Naive thymus-derived CD4-positive, alpha-beta T cell (primary cell): ENCODE measurements around the gene CCDC71. TPM values are rescaled to one million over a fixed set of nuclear protein-coding genes. Genes with fewer than 3 reads are reported as not detected.

Experiments used
- ATAC-seq: fragments of 150-1000 bp; cut with Tn5 transposase; 2 replicates; pipeline ENCODE4 v1.10.0; 2021; ENCODE audit warnings: mild to moderate bottlenecking, moderate library complexity
- CTCF ChIA-PET: fragments of 350-600 bp; sonication (Branson Sonifier 250); formaldehyde crosslinking; loops from one replicate; lab custom pipeline; 2021; ENCODE audit warnings: antibody characterized with exemption; lab: Charles Lee
- POLR2A ChIA-PET: fragments of 350-600 bp; sonication (Branson Sonifier 250); formaldehyde crosslinking; loops from one replicate; lab custom pipeline; 2021; ENCODE audit warnings: antibody characterized with exemption, inconsistent platforms; lab: Charles Lee
- DNase-seq, 9 donors: peaks; one replicate each; pipeline versions ENCODE4 v3.0.0 to v3.0.0-alpha.2; 2020 to 2022; ENCODE audit warnings: mixed read lengths in 1 of 9
- H3K27ac ChIP-seq: one replicate; pipeline ENCODE4 v1.7.0; 2013; ENCODE audit warnings: mild to moderate bottlenecking, low read depth, low read length, moderate library complexity
- H3K27me3 ChIP-seq, 2 donors: one replicate each; pipeline ENCODE4 v1.7.0; 2013; ENCODE audit warnings: low read length in 2 of 2, mild to moderate bottlenecking in 2 of 2, moderate library complexity in 2 of 2; ENCODE audit not compliant: control insufficient read depth in 2 of 2, insufficient read depth in 2 of 2
- H3K36me3 ChIP-seq, 3 experiments: 1 replicate in 2 of 3; 2 replicates in 1 of 3; pipeline ENCODE4 v1.7.0; 2013; ENCODE audit warnings: low read length in 3 of 3, mild to moderate bottlenecking in 3 of 3, moderate library complexity in 1 of 3; ENCODE audit not compliant: insufficient read depth in 3 of 3, control insufficient read depth in 2 of 3
- H3K4me1 ChIP-seq, 2 donors: one replicate each; pipeline ENCODE4 v1.7.0; 2013; ENCODE audit warnings: low read length in 2 of 2, mild to moderate bottlenecking in 2 of 2, moderate library complexity in 1 of 2; ENCODE audit not compliant: control insufficient read depth in 2 of 2, insufficient read depth in 2 of 2
- H3K4me3 ChIP-seq: 2 replicates; pipeline ENCODE4 v1.7.0; 2013; ENCODE audit warnings: mild to moderate bottlenecking, low read length
- H3K9me3 ChIP-seq, 3 experiments: 1 replicate in 2 of 3; 2 replicates in 1 of 3; pipeline ENCODE4 v1.7.0; 2013; ENCODE audit warnings: low read length in 3 of 3; ENCODE audit not compliant: control insufficient read depth in 2 of 3
- H3K27ac Mint-ChIP-seq, 9 donors: one replicate each; pipeline ENCODE4 v1.8.0; 2020 to 2022; ENCODE audit warnings: mixed read lengths in 9 of 9, mild to moderate bottlenecking in 8 of 9, moderate library complexity in 5 of 9, inconsistent platforms in 2 of 9
- H3K27me3 Mint-ChIP-seq, 5 donors: one replicate each; pipeline ENCODE4 v1.8.0; 2021 to 2022; ENCODE audit warnings: mixed read lengths in 5 of 5, mild to moderate bottlenecking in 1 of 5
- H3K36me3 Mint-ChIP-seq, 5 donors: one replicate each; pipeline ENCODE4 v1.8.0; 2020 to 2022; ENCODE audit warnings: mixed read lengths in 5 of 5, mild to moderate bottlenecking in 3 of 5, inconsistent platforms in 1 of 5
- H3K4me1 Mint-ChIP-seq, 7 donors: one replicate each; pipeline ENCODE4 v1.8.0; 2020 to 2022; ENCODE audit warnings: mixed read lengths in 7 of 7, mild to moderate bottlenecking in 3 of 7, inconsistent platforms in 1 of 7
- H3K4me3 Mint-ChIP-seq, 10 donors: one replicate each; pipeline ENCODE4 v1.8.0; 2020 to 2022; ENCODE audit warnings: mild to moderate bottlenecking in 10 of 10, mixed read lengths in 10 of 10, moderate library complexity in 6 of 10, inconsistent platforms in 2 of 10
- H3K9me3 Mint-ChIP-seq, 11 donors: one replicate each; pipeline ENCODE4 v1.8.0; 2020 to 2022; ENCODE audit warnings: mixed read lengths in 11 of 11, mild to moderate bottlenecking in 4 of 11, inconsistent platforms in 1 of 11, moderate library complexity in 1 of 11
- intact Hi-C, 2 donors: fragments of 100-400 bp; cut with micrococcal nuclease; formaldehyde crosslinking; loops; one replicate each; pipeline ENCODE4 v1.15.1; 2023
- polyA plus RNA-seq, 2 donors: library from polyadenylated mRNA; unstranded; fragments of 300-500 nt; fragmentation: Illumina TruSeq; gene quantifications; one replicate each; pipeline ENCODE4 v1.2.3, GENCODE V29; 2021
- total RNA-seq, 6 experiments: library from RNA in 5 of 6; stranded (reverse) in 5 of 6; gene quantifications; 1 replicate in 5 of 6; 2 replicates in 1 of 6; pipeline ENCODE4 v1.2.3 and lab custom pipeline; 2021 to 2026

Gene CCDC71
- total and polyA plus RNA-seq, 7 experiments from 2014 or later: 2.0 to 39.5 (median 19.4) TPM

- POLR2A ChIA-PET: interaction anchor here (0.7 to 2.4 kb wide), 2 partner anchors 78 to 583 kb away, joined by 3 to 10 read pairs; partner anchors contain the start of gene QRICH1
- peaks cover 0 to 6% (median 0%) of the 10 kb centered on the region in 5 donors for H3K36me3 Mint-ChIP-seq
- peaks cover 8 to 40% (median 26%) of the 10 kb centered on the region in 7 donors for H3K4me1 Mint-ChIP-seq
- peak within 1 kb of the TSS; percentile 83 to 94 (median 88) for H3K4me3 Mint-ChIP-seq
- peak within 1 kb of the TSS; percentile 61 to 92 (median 78) for H3K27ac Mint-ChIP-seq
- peaks cover 0 to 5% (median 0%) of the 10 kb centered on the region in 3 experiments for H3K36me3 ChIP-seq
- H3K27me3 Mint-ChIP-seq: no peaks in the 10 kb centered on the region
- no peaks in the 10 kb centered on the region for H3K27me3 ChIP-seq
- intact Hi-C loops: loop anchor here (1.0 to 5.0 kb wide), 8 partner anchors 51 to 501 kb away; partner anchors contain the start of genes USP19 (in 2 of the 2), APEH (in 1 of the 2), C3orf62 (in 1 of the 2) and QRICH1 (in 1 of the 2)
- peak; percentile 88 for ATAC-seq
- no peaks in the 10 kb centered on the region for H3K9me3 ChIP-seq
- peaks cover 11 to 26% of the 10 kb centered on the region in 2 donors for H3K4me1 ChIP-seq
- H3K27ac ChIP-seq: peak within 1 kb of the TSS; percentile 58
- CTCF ChIA-PET: interaction anchor here (0.9 to 2.0 kb wide), 8 partner anchors 10 to 645 kb away, joined by 3 to 6 read pairs (median 3); partner anchors contain the start of genes NDUFAF3, QRICH1 and WDR6
- DNase-seq: peak; percentile 65 to 89 (median 76)
- peaks cover 0 to 3% (median 0%) of the 10 kb centered on the region in 11 donors for H3K9me3 Mint-ChIP-seq
- peak within 1 kb of the TSS; percentile 95 for H3K4me3 ChIP-seq
These were observed 5.1 kb upstream of the CCDC71 start, which contains the start of gene KLHDC8B for GRCh38 chr3:49171119-49171774. Gene KLHDC8B, plus strand, starts transcription at chr3:49171598. Its CDS starts 1,172 bp downstream, at chr3:49172770.

GRCh38 chr3:49170744-49171118 lies 4.6 kb upstream of the CCDC71 start:
- Histone ChIP-seq H3K4me1 (peaks cover 11 to 27% of the 10 kb centered on the region in 2 donors), H3K27ac (peak overlapping the region; percentile 58), H3K4me3 (peak overlapping the region; percentile 95), H3K9me3 (no peaks in the 10 kb centered on the region), H3K27me3 (no peaks in the 10 kb centered on the region), H3K36me3 (peaks cover 0 to 5% (median 0%) of the 10 kb centered on the region in 3 experiments)
- POLR2A ChIA-PET: interaction anchor here (0.7 to 2.4 kb wide), 4 partner anchors 50 to 583 kb away, joined by 3 to 10 read pairs (median 3); partner anchors contain the start of genes QRICH1 and USP19
- DNase-seq (no peak), ATAC-seq (no peak)
- no peaks in the 10 kb centered on the region for H3K27me3 Mint-ChIP-seq
- H3K9me3 Mint-ChIP-seq: peaks cover 0 to 4% (median 0%) of the 10 kb centered on the region in 11 donors
- H3K4me1 Mint-ChIP-seq: peaks cover 8 to 41% (median 28%) of the 10 kb centered on the region in 7 donors
- H3K36me3 Mint-ChIP-seq: peaks cover 0 to 7% (median 0%) of the 10 kb centered on the region in 5 donors
- CTCF ChIA-PET: interaction anchor here (0.8 to 2.0 kb wide), 8 partner anchors 9 to 645 kb away, joined by 3 to 6 read pairs (median 4); partner anchors contain the start of genes NDUFAF3 and WDR6
- intact Hi-C loops: loop anchor here (1.0 to 5.0 kb wide), 8 partner anchors 50 to 502 kb away; partner anchors contain the start of genes USP19 (in 2 of the 2), APEH (in 1 of the 2), C3orf62 (in 1 of the 2) and QRICH1 (in 1 of the 2)
- peak overlapping the region; percentile 83 to 94 (median 88) for H3K4me3 Mint-ChIP-seq
- H3K27ac Mint-ChIP-seq: peak overlapping the region in 7 of 9 donors; percentile 67 to 92 (median 84)

GRCh38 chr3:49166752-49167556 lies 823 bp upstream of the CCDC71 start:
- no peaks in the 10 kb centered on the region for H3K9me3 ChIP-seq
- H3K4me1 ChIP-seq: peaks cover 16 to 35% of the 10 kb centered on the region in 2 donors
- H3K27ac ChIP-seq: peak overlapping the region; percentile 79
- peaks cover 0 to 20% (median 0%) of the 10 kb centered on the region in 3 experiments for H3K36me3 ChIP-seq
- DNase-seq (no peak), ATAC-seq (no peak)
- Mint-ChIP-seq H3K9me3 (peaks cover 0 to 4% (median 0%) of the 10 kb centered on the region in 11 donors), H3K4me1 (peaks cover 18 to 54% (median 42%) of the 10 kb centered on the region in 7 donors), H3K27me3 (no peaks in the 10 kb centered on the region), H3K27ac (peak overlapping the region; percentile 87 to 96 (median 92)), H3K4me3 (peak overlapping the region; percentile 87 to 96 (median 90)), H3K36me3 (peaks cover 0 to 20% (median 5%) of the 10 kb centered on the region in 5 donors)
- peak overlapping the region; percentile 58 for H3K4me3 ChIP-seq
- H3K27me3 ChIP-seq: no peaks in the 10 kb centered on the region
- POLR2A ChIA-PET: interaction anchor here (1.0 to 3.8 kb wide), 4 partner anchors 46 to 177 kb away, joined by 3 to 20 read pairs (median 7); partner anchors contain the start of genes QRICH1, USP19 and USP4
- intact Hi-C loops: loop anchor here (1.0 to 5.0 kb wide), 6 partner anchors 46 to 610 kb away; partner anchors contain the start of genes QRICH1 (in 2 of the 2), USP19 (in 2 of the 2), PFKFB4 (in 1 of the 2) and QARS1 (in 1 of the 2)
- CTCF ChIA-PET: no interaction called here

- CTCF ChIA-PET: interaction anchor here (0.6 to 1.8 kb wide), 3 partner anchors 71 to 264 kb away, joined by 3 to 6 read pairs (median 5); partner anchors contain the start of genes NICN1 and QRICH1
- peak overlapping the region; percentile 58 for H3K4me3 ChIP-seq
- H3K4me1 Mint-ChIP-seq: peaks cover 13 to 43% (median 33%) of the 10 kb centered on the region in 7 donors
- H3K27ac Mint-ChIP-seq: peak overlapping the region; percentile 87 to 96 (median 93)
- H3K27me3 ChIP-seq: no peaks in the 10 kb centered on the region
- intact Hi-C loops: loop anchor here in 1 of 2 donors (5.0 kb wide), 1 partner anchor 608 kb away; the partner anchor contains the start of gene PFKFB4
- H3K36me3 Mint-ChIP-seq: peaks cover 0 to 20% (median 5%) of the 10 kb centered on the region in 5 donors
- ATAC-seq (no peak), DNase-seq (no peak)
- H3K9me3 ChIP-seq: no peaks in the 10 kb centered on the region
- H3K9me3 Mint-ChIP-seq: peaks cover 0 to 4% (median 0%) of the 10 kb centered on the region in 11 donors
- no peaks in the 10 kb centered on the region for H3K27me3 Mint-ChIP-seq
- peak overlapping the region; percentile 79 for H3K27ac ChIP-seq
- peaks cover 0 to 29% (median 0%) of the 10 kb centered on the region in 3 experiments for H3K36me3 ChIP-seq
- POLR2A ChIA-PET: interaction anchor here (0.7 to 3.8 kb wide), 11 partner anchors 45 to 1340 kb away, joined by 3 to 20 read pairs (median 4); partner anchors contain the start of genes DALRD3, QRICH1, SLC25A20 and USP19
- peaks cover 10 to 22% of the 10 kb centered on the region in 2 donors for H3K4me1 ChIP-seq
- H3K4me3 Mint-ChIP-seq: peak overlapping the region; percentile 88 to 96 (median 92)
These were observed 979 bp downstream of the CCDC71 start for GRCh38 chr3:49164983-49165720.

DNA sequence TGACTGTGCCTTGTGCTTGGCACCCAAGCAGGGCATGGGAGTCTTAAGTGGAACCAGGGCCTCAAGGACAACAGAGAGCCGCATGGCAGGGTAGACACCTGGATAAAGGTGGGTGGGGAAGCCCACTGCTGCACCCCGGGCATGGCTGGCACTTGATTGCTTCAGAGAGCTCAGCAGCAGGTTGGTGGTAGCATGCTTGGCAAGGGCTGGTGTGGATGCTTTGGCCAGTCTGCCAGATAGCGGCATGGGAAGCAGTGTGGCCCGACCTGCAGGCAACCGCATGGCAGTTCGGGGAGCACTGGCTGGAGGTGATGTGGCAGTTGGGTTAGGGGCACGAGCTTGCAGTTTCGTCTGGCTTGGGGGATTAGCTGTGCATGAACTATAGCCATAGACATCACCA lies 2.5 kb downstream of the CCDC71 start:
- Histone ChIP-seq H3K4me1 (peaks cover 10 to 22% of the 10 kb centered on the region in 2 donors), H3K9me3 (no peaks in the 10 kb centered on the region), H3K27ac (no peak overlapping the region), H3K36me3 (peaks cover 0 to 29% (median 0%) of the 10 kb centered on the region in 3 experiments), H3K27me3 (no peaks in the 10 kb centered on the region), H3K4me3 (no peak overlapping the region)
- POLR2A ChIA-PET: interaction anchor here (0.6 to 3.6 kb wide), 2 partner anchors 70 to 121 kb away, joined by 3 to 16 read pairs; partner anchors contain the start of gene QRICH1
- CTCF ChIA-PET: no interaction called here
- Mint-ChIP-seq H3K27me3 (no peaks in the 10 kb centered on the region), H3K4me1 (peaks cover 12 to 38% (median 27%) of the 10 kb centered on the region in 7 donors), H3K36me3 (peaks cover 0 to 20% (median 5%) of the 10 kb centered on the region in 5 donors), H3K4me3 (peak overlapping the region in 4 of 10 donors; percentile 21 to 94 (median 52)), H3K9me3 (peaks cover 0 to 4% (median 0%) of the 10 kb centered on the region in 11 donors), H3K27ac (peak overlapping the region in 5 of 9 donors; percentile 12 to 87 (median 37))
- ATAC-seq: no peak
- intact Hi-C loops: no loop called here
- DNase-seq: no peak
